GM10248 (cell line): ENCODE data around the gene PROK2.

Experiments used
- CTCF ChIA-PET: fragments of 300-600 bp; sonication (Branson Sonifier 250); formaldehyde crosslinking; extraction: SDS; loops from one replicate; lab custom pipeline; 2021; ENCODE audit warnings: antibody characterized with exemption; lab: Yijun Ruan, JAX
- POLR2A ChIA-PET: fragments of 350-650 bp; sonication (Branson Sonifier 250); formaldehyde crosslinking; extraction: SDS; loops from one replicate; lab custom pipeline; 2020; ENCODE audit warnings: antibody characterized with exemption; lab: Yijun Ruan, JAX
- DNase-seq: peaks from one replicate; pipeline ENCODE4 v3.0.0; 2012; ENCODE audit errors: extremely low spot score
- CTCF ChIP-seq: IDR thresholded peaks from 2 replicates; pipeline ENCODE4 v1.5.1; 2012; ENCODE audit warnings: mild to moderate bottlenecking, low read depth; ENCODE audit errors: extremely low read depth, missing control alignments, control extremely low read depth

The PROK2 gene

DNA sequence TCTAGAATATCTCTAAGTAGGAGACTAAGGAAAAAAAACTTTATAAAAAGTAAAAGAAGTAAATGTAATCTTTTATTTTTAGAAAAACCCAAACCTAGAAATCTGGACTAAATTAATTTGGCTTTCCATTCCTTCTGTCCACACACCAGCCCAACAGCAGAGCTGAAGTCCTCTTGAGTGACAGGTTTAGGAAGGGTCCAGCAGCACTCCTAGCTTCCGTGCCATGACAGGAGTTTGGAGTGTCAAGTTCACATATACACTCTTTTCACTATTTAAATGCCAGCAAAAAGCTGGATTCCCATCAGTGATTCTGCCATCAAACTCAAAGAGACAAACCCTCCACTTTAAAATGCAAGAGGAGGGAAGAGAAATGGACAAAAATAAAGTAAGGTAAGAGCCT lies 13.1 kb downstream of the PROK2 start:
- CTCF ChIA-PET, result interaction anchor here (1.7 kb wide), 1 partner anchor 17 kb away, joined by 4 read pairs; no protein-coding TSS in a partner anchor
- no peak for DNase-seq
- TF ChIP-seq CTCF, result no peak
- POLR2A ChIA-PET, result no interaction called here

DNA sequence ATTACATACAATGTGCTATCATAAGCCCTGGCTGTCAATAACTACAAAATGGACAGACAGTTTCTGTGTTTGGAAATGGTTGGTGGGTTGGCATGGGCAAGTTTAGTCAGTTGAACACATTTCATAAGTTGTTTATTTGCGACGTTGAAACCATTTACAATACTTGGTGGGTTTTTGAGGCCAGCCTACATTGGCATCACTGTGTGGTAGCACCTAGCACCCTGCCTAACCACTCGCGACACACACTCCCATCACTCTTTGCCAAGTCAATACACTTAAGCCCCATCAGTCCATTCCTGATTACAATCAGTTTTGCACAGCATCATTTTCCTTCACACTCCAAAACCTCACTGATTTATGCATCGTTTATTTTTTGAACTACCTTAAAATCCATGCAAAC lies 13.8 kb downstream of the PROK2 start:
- DNase-seq, result no peak
- no peak for TF ChIP-seq CTCF
- ChIA-PET POLR2A (no interaction called here), CTCF (interaction anchor here (0.9 kb wide), 1 partner anchor 41 kb away, joined by 3 read pairs; no protein-coding TSS in a partner anchor)

DNA sequence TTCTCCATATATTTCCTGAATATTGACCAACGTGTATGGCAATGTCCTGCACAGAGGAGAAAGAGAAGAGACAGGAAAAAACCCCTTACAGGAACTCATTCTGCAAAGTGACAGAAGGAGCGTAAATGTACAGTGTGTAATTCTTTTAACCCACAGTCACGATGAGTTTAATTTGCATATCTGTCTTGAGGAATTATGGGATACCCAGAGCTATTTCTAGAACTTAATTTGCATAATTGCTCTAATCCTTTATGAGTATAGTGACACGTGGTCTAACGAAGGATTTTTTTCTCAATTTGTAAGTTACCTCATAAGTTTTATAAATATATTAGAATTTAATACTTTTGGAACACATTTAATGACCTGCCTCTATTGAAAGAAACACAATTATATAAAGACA lies 21.5 kb downstream of the PROK2 start:
- CTCF ChIA-PET, result interaction anchor here (2.4 kb wide), 1 partner anchor 34 kb away, joined by 12 read pairs; no protein-coding TSS in a partner anchor
- no peak for DNase-seq
- POLR2A ChIA-PET, result no interaction called here
- no peak for TF ChIP-seq CTCF

DNA sequence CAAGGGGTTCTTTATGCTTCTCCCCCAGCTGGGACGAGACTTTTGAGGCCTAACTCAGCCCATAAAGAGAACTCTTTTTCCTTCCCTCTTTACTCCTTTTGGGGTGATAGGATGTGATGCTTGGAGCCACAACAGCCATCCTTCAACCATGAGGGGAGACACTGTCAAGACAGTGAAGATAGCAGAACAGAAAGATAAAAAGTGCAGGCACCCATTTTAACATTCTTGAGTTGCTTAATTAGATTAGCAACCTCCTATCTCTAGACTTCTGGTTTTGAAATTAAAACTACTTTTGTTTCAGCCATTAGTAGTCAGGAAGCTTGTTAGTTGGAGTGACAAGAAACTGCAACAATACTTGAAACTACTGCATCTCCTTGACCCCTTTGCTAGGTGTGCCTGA lies 24.8 kb downstream of the PROK2 start:
- TF ChIP-seq CTCF, result no peak
- ChIA-PET POLR2A (no interaction called here), CTCF (interaction anchor here (1.1 to 2.2 kb wide), 3 partner anchors 9 to 30 kb away, joined by 3 to 7 read pairs (median 3); no protein-coding TSS in a partner anchor)
- no peak for DNase-seq

- CTCF ChIA-PET, result interaction anchor here (1.1 kb wide), 1 partner anchor 13 kb away, joined by 3 read pairs; no protein-coding TSS in a partner anchor
- POLR2A ChIA-PET, result no interaction called here
- no peak for TF ChIP-seq CTCF
- DNase-seq, result no peak
These were observed 25.5 kb downstream of the PROK2 start for GRCh38 chr3:71759401-71759800.

DNA sequence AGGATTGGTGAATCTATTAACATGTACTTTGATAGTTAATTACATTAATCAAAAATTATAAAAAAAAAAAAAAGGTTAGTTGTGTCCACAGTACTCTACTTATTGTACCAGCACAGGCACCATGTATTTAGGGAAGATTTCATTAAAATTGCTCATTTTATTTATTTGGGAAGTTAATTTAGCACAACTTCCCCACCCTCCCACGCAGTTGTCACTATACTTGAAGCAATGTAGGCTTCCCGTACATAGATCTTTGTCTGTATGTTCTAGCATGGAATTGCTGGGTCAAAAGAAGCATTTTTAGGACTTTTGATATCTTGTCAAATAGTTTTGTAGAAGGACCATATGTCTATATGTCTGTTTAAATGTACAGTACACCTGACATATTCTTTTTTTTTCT lies 26.9 kb downstream of the PROK2 start:
- CTCF ChIA-PET, result no interaction called here
- no peak for DNase-seq
- no peak for TF ChIP-seq CTCF
- POLR2A ChIA-PET, result no interaction called here
